Measurements from ENCODE around the gene STON2.
"Not testable (repeated sequence)": the region's sequence is repeated elsewhere in the genome, so short reads cannot be mapped to it uniquely, and the experiment has no call there.

STON2 gene

DNA sequence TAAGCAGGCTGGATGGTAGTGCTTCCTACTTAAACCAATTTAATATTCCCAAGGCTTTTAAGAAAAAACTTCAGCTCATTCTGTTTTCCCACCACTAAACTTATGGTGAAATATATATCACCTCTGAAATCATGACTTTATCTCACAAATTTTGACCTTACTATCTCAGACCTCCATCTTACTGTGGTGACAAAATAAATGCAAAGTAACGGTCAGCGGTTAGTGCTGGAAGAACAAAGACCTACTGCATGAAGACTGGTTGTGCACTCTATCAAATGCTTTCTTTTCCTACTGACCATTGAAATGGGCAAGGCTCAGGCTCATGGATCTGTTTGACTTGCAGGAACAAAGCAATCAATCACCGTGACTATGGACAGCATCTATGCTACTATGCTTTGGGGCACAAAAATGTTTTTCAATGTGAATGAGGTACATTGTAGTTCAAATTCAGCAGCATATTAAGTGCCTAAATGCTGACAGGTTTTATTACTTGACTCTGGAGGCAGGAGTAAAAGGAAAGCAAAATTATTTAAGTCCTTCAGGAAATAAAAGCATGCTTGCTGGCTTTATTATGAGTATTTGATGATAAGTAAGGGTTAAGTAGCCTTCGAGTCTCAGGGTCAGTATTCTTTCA is 136.2 kb downstream of the STON2 start:
- DNase-seq: no peak

DNA sequence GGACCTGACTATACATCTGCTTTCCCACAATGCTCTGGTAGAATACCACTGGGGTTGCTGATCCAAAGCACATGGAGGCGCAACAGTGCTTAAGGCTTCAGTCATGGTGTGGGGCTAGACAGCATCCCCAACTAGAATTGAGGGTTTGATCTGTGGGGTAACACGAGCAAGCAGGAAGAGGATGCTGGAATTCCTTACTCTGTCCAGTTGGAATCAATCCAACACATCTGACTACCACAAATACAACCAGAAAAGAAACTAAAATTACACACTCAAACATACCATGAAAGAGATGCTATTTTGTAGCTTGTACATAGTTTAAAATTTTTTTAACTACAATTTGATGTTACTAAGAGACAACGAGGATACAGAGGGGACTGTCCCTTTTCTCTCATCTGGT is 138.9 kb downstream of the STON2 start:
- no peak for DNase-seq

DNA sequence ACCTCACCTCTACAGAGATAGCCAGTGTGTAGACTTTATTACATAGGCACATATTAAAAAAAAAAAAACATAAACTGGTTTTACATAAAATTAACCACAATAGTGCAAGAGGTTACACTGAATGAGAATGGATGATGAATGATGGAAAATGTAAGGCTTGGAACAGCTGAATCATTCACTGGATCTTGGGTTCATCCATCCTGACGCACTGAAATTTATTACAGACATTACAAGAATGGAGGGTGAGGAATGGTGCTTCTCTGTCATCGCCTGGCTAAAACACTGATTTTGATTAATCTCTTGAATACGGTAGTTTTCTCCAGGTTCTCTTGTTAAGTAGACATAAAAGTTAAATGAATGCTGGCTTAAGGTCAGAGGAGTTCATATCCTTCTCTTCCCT is 139.4 kb downstream of the STON2 start:
- DNase-seq: no peak

DNA sequence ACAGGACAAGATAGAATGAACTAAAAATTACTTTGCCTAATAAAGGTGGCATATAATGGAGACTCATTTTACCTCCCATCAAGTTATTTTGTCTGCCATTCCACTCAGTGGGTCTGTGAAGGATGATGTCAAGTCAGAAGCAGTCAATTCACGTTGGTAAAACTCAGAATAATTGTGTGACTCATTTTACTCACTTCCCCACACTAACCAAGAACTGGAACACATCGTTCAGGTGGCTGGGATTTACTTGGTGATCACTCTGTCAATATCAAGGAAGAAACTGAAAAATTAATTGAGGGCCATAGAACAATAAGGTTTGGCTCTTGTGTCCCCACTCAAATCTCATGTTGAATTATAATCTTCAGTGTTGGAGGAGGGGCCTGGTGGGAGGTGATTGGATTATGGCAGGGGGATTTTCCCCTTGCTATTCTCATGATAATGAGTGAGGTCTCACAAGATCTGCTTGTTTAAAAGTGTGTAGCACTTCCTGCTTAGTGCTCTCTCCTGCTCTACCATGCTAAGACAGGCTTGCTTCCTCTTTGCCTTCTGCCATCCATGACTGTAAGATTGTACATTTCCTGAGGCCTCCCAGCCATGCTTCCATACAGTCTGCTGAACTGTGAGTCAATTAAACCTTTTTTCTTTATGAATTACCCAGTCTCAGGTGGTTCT is 143.7 kb downstream of the STON2 start:
- DNase-seq: peak; percentile 28 to 40

DNA sequence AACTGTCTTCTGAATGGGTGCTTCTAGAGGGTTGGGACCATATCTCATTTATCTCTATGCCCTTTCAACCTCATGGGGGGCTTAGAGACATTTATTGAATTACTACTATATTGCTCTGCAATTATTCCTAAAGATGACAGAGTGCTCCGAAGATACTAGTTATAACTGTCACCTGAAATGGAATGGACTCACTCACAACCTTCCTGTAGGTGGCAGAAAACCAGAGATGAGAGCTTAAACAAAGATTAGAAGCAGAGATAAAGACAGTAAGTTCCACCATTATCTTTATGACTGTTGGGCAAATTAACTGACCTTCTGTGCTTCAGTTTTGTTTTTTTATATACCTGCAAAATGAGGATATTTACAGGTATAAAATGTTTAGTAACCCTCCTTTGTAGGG is 147.8 kb downstream of the STON2 start:
- DNase-seq: no peak

DNA sequence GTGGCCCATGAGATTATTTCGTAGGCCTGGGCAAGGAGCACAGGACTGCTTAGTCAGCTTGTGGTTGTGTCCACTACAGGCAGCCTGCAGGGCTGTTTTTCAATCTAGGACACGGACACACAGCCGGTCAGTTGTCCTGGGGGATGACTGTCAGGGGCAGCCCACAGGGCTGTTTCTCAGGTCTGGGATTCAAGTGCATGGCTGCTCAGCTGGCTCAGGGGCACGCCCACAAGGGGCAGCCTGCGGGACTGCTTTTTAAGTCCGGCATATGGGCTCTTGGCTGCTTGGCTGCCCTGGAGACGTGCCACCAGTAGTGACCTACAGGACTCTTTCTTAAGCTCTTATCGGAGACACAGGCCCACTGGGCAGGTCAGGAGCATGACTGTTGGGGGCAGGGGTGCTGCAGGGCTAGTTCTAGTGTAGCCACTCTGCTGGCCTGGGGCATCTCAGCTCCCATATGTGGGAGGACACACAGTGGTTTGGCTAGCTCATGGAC is 152.8 kb downstream of the STON2 start:
- no peak for DNase-seq

DNA sequence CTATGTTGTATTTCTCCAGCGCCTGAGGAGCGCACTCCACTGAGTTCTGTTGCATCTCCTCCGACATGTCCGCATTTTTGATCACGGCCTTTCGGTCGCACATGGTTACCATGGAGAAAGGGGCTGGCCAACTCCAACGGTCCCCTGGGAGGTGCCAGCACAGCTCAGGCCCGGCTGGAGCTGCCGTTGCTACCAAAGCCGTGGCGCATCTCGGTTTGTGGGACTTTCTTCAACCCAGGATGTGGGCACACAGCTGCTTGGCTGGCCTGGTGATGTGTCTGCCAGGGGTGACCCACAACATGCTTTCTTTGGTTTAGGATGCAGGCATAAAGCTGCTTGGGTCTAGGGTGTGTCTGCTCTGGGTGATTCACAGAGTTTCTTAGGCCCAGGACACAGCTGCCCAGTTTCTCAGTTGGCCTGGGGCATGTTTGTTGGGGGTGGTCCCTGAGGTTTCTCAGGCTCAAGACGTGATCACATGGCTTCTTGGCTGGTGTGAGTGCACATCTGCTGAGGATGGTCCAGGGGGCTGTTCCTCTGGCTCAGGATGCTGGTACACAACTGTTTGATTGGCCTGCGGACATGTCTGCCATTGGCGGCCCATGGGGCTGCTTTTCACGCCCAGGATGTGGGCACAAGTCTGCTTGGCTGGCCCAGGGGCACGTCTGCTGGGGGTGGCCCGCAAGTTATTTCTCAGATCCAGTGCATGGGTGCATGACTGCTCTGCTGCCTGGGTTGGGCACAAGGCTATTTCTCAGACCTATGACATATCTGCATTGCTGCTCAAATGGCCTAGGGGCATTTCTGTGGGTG is 153.5 kb downstream of the STON2 start:
- DNase-seq: no peak

DNA sequence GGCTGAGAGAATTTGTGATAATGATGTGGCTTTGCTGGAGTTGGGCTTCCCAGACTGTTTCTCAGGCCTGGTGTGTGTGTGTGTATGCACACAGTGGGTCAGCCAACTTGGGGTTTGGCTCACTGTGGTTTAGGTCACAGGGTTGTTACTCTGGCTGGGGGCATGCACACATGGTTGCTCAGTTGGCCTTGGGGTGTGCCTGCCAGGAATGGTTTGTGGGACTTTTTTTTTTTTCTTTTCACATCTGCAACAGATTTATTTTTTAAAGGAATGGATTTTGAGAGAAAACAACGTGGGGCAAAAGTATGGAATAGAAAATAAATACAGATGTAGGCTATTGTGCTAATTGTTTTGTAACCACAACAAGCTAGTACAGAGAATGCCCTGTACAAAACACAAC is 154.4 kb downstream of the STON2 start:
- no peak for DNase-seq

DNA sequence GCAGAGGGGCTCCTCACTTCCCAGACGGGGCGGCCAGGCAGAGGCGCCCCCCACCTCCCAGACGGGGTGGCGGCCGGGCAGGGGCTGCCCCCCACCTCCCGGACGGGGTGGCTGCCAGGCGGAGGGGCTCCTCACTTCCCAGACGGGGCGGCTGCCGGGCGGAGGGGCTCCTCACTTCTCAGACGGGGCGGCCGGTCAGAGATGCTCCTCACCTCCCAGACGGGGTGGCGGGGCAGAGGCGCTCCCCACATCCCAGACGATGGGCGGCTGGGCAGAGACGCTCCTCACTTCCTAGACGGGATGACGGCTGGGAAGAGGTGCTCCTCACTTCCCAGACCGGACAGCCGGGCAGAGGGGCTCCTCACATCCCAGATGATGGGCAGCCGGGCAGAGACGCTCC is 155.7 kb downstream of the STON2 start:
- not testable (repeated sequence) for DNase-seq

DNA sequence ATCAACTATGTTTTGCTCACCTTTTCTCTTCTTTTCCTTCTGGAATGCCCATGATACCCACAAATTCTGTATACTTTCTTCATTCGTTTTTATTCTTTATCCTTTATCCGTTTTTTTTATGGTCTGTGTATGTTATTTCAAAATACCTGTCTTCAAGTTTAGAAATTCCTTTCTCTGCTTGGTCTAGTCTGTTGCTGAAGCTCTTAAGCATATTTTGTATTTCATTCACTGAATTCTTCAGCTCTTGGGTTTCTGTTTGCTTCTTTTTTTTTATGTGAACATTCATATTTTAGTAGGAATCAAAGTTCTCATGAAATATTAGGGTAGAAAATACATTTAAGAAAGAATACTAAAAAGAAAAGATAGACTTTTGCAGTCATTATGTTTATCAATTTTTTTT is 156.6 kb downstream of the STON2 start:
- DNase-seq: no peak

DNA sequence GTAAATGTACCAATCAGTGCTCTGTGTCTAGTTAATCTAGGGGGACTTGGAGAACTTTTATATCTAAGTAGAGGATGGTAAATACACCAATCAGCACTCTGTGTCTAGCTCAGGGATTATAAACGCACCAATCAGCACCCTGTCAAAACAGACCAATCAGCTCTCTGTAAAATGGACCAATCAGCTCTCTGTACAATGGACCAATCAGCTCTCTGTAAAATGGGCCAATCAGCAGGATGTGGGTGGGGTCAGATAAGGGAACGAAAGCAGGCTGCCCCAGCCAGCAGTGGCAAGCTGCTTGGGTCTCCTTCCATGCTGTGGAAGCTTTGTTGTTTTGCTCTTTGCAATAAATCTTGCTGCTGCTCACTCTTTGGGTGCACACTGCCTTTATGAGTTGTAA is 163.3 kb downstream of the STON2 start:
- not testable (repeated sequence) for DNase-seq

DNA sequence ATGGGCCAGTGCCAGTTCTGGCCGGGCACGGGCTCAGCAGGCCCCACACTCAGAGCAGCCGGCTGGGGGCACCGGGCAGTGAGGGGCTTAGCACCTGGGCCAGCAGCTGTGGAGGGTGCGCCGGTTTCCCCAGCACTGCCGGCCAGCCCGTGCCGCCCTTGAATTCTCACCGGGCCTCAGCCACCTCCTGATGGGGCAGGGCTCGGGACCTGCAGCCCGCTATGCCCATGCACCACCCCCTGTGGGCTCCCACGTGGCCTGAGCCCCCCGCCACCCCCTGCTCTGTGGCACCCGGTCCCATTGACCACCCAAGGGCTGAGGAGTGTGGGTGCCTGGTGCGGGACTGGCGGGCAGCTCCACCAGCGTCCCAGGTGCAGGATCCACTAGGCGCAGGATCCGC is 164.0 kb downstream of the STON2 start:
- DNase-seq: no peak

DNA sequence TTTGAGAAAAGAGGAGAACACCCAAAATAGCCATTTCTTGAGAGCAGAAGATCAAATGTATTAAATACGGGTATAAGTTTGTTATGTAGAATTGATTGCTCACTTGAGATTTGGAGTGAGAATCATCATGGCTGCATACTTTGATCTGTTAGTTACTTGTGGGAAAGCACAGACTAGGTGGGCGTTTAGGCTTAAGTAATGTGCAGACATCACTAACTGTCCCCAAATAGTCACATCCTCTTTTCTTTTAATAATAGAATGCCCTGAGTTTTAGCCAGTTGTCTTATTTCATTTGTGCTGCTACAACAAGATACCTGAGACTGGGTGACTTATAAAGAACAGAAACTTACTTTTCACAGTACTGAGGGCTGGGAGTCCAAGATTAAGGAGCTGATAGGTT is 165.0 kb downstream of the STON2 start:
- peak; percentile 52 to 75 for DNase-seq

DNA sequence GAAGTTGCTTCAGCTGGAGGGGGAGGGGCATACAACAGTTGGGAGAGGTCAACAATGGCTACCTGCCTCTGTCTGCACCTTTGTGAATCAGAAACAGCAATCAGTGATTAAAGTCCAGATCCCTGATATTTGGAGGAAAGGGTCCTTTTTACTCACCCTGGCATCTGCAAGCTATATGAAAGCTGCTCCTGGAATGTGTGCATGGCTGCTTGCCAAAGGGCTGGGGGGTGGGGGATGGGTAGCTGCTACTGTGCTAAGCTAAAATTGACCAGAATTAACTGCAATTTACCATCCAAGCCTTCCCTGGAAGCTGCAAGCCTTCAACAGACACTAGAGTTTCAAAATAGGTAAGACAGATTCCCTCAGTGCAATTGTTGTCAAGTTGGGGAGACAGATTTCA is 165.8 kb downstream of the STON2 start:
- DNase-seq: no peak

DNA sequence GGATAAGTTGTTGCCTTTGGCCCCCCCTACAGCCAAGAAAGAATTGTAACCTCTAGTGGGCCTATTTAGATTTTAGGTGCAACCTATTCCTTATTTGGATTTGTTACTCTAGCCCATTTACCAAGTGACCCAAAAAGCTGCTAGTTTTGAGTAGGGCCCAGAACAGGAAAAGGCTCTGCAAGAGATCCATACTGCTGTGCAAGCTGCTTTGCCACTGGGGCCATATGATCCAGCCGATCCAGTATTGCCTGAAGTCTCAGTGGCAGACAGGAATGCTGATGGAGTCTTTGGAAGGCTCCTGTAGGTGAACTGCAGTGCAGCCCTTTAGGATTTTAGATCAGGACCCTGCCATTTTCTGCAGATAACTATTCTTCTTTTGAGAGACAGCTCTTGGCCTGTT is 166.5 kb downstream of the STON2 start:
- no peak for DNase-seq

DNA sequence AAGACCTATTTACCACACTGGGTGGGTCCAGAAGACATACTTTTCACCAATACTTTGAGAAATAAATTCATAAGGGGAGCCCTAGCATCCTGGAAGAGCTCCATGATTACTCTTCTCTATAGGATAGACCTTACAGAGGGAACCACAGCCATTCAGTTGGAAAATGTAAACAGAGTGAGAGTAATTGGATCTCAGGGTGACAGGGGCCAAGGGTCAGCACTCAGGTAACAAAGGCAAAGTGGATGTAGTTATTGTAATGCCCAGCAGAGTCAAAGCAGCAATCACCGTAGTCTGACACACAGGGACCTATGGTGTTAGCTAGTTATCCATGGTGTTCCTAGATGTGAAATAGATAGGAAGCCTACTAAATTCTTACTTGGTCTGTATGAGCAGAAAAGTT is 168.6 kb downstream of the STON2 start:
- no peak for DNase-seq

DNA sequence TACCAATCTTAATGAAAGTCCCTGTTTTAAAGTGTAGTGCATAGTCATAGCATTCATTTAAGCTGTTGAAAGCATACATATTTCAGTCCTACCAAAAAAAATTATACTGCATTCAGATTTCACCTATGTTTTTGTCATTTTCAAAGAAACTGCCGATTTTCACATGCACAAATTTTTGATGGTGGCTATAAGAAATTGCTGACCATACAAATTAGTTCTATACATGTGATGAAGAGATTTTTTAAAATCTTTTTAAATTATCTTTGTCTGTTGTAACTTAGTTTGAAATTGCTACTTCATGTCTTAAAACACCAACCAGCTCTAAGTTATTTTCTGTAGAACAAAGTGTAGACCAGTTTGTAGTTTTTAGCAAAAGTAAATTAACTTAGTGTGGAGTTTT is 175.9 kb downstream of the STON2 start:
- no peak for DNase-seq

DNA sequence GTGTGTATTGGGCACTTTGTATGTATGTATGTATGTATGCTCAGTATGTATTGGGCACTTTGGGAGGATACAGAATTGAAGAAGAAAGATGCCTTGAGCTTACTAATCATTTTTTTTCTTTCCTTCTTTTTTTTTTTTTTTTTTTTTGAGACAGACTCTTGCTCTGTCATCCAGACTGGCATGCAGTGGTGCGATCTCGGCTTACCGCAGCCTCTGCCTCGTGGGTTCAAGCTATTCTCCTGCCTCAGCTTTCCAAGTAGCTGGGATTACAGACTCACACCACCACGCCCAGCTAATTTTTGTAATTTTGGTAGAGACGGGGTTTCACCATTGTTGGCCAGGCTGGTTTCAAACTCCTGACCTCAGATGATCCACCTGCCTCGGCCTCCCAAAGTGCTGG is 176.3 kb downstream of the STON2 start:
- not testable (repeated sequence) for DNase-seq

DNA sequence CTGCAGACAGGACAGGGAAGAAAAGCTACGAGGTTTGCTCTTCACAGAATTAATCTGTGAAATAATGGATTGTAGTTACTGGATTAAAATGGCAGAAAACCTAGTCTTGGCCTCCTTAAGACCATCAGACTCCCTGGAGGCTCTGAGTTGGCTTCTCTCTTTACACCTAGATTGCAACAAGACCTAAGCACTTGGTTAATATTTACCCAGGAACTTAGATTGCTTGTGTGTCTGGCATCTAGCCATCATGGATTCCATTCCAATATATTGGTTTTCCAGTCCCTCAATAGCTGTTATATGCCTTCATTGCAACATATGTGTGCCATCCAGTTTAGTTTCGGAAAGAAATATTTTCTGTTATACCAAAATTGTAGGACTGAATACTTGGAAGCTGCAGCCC is 177.4 kb downstream of the STON2 start:
- DNase-seq: no peak

DNA sequence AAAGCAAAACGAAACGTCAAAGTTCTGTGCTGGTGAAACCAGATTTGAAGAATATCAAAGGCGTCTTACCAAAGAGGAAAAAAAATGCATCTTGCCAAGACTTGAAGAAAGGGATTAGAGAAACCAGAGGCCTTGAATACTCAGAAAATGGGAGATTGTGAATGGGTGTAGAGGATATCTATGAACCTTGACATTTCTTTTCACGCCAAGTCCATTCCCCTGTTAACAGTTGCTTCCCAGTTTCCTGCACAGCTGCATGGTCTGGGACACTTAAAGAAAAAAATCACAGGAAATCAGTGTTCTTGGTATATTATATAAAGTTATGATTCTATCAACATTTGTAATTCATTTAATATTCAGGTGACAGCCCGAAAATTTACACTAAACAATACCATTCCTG is 178.0 kb downstream of the STON2 start:
- DNase-seq: no peak

DNA sequence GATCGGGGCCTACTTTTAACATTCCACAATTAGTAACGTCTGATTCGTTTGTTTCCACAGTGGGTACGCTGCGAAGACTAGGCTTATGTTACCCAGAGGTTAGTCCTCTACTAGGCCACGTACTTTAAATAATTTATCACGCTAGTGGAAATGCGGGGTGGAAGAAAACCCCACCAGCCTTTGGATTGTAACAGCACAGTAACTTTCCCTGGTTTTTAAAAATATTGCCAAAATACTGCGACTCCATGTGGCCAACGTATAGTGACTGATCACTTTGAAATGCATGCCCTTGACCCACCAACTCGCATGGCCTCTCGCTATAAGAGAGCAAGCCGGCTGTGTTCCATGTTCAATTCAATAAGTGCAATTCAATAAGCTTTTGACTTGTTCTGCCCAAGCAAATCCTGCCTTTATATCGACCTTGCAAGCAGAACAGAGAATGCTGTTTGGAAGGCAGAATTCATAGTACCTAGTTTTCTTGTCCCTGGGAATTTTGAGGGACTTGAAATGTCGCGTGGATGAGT is 178.5 kb downstream of the STON2 start:
- DNase-seq: no peak

DNA sequence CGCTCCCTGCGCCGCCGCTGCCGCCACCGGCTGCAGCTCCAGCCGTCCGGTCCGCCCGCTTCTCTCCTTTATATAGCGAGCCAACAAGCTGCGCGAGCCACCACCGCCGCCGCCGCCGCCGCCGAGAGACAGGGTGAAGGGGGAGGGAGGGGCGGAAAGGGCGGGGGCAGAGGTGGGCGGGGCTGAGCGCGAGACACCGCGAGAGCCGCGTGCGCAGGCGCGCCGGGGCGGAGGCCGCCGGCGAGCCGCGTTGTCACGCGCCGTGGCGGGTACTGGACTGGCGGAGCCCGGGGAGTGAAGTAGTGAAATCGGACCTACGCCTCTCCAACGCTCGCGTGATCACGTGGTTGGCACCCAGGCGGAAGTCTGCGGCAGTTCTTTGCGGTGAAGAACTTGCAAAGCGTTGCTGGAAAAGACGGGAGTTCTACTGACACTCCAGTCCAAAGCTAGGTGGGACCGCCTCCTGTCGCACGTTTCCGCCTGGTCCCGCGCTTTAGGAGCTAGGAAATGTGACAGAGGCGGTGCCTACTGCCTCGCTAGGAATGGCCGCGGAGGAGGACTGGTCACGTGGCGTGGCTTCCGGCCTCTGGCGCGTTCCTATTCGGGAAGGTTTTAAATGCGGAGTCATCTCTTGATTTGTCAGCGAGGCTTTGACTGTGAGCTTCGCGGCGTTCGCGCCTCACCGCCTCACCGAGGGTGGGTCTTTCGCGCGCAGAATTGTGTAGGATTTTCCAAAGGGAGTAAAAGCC is 179.1 kb downstream of the STON2 start, which contains the start of gene GTF2A1:
TSS of gene GTF2A1 (minus strand) at position 130 of the 749 bp plus-strand sequence. CDS start 441 bp downstream, outside the sequence.
- peak; percentile 97 to 98 for DNase-seq

DNA sequence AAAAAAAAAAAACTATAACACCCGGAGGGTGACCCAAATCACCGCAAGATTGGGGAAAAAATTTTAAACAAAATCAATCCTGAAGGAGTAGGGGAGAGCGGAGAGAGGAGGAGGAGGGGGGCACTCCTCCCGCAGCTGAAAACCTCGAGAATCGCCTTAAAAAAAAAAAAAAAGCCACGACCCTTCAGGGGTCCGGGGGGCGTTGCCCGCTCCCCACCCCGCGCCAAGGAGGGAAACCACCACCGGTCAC is 179.6 kb downstream of the STON2 start:
- DNase-seq: no peak

All from inflammatory macrophage (primary cell).